NCI-H1930 (cell line): Measurements from ENCODE around the gene TUBB2A.
"Not testable (repeated sequence)": the region's sequence is repeated elsewhere in the genome, so short reads cannot be mapped to it uniquely, and the experiment has no call there.

Experiments
- DNase-seq, 2 experiments: peaks; one replicate each; lab custom pipeline; 2025; lab: John Stamatoyannopoulos, UW

TUBB2A gene

GRCh38 chr6:3179945-3180344, 22.6 kb upstream of the TUBB2A start:
- not testable (repeated sequence) for DNase-seq

- not testable (repeated sequence) for DNase-seq
These were observed 21.3 kb upstream of the TUBB2A start for GRCh38 chr6:3178666-3179065.

DNA sequence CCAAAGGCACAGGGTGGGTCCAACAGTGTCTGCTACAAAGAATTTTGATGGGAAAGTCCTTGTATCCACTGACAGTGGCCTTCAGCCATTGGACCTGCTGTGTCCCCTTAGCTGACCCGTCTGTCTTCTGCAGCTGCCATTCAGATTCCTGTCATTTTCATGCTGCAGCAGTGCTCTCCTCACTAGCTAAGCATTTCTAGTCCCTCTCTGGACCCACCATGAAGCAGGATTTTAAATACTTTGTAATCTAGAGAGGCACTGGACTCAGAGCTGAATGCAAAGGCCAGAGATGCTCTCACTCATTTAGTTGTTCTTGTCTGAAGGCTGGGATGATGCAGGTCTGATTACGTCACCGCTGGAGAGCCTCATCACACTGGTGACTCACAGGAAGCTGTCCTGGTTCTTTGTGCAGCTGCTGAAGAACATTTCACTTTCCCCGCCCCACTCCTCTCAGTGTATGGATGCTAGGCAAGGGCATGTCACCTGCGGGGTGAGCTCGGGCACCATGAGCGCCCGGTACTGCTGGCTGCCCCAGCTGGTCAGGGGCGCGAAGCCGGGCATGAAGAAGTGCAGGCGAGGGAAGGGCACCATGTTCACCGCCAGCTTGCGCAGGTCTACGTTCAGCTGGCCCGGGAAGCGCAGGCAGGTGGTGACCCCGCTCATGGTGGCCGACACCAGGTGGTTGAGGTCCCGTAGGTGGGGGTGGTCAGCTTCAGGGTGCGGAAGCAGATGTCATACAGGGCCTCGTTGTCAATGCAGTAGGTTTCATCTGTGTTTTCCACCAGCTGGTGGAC, 19.4 kb upstream of the TUBB2A start:
- DNase-seq = no peak

DNA sequence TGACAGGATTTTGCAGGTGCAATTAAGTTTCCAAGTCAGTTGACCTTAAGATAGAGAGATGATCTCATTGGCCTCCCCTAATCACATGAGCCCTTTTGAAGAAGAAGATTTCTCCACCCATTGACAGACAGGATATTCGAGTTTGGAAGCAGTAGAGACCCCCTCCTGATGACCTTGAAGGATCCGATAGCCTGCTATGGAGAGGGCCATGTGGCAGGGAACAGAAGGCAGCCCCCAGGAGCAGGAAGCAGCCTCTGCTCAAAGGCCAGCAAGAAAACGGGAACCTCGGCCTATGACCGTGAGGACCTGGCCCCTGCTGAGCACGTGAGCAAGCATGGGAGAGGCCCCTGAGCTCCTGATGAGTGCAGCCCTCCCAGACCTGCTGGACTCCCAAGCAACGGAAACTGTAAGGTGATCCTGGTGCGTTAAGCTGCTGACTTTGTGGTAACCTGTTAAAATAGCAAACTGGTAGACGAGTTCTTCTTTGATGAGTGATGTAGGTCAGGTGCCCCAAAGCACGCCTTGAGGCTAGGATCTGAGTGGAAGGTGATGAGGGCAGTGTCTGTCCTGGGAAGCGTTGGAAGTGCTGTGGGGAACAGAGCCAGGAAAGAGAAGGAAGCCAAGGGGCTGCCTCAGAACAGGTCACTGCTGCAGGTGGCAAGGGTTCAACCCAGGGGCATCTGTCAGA, 18.5 kb upstream of the TUBB2A start:
- no peak for DNase-seq

GRCh38 chr6:3173636-3174089, 16.3 kb upstream of the TUBB2A start:
- DNase-seq = not testable (repeated sequence)

DNA sequence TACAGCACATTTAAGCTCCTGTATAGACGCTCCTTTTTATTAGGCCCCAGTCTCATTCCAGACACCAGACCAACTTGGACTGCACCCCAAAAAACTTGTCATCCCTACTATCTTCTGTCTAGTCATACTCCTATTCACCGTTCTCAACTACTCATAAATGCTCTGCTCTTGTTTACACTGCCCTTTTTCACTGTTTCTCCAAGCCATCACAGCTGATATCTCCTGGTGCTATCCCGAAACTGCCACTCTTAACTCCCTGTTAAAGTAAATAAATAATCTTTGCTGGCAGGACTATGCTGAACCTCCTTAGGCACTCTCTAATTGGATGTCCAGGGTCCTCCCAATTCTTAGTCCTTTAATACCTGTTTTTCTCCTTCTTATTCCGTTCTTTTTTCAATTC, 15.4 kb upstream of the TUBB2A start:
- not testable (repeated sequence) for DNase-seq

DNA sequence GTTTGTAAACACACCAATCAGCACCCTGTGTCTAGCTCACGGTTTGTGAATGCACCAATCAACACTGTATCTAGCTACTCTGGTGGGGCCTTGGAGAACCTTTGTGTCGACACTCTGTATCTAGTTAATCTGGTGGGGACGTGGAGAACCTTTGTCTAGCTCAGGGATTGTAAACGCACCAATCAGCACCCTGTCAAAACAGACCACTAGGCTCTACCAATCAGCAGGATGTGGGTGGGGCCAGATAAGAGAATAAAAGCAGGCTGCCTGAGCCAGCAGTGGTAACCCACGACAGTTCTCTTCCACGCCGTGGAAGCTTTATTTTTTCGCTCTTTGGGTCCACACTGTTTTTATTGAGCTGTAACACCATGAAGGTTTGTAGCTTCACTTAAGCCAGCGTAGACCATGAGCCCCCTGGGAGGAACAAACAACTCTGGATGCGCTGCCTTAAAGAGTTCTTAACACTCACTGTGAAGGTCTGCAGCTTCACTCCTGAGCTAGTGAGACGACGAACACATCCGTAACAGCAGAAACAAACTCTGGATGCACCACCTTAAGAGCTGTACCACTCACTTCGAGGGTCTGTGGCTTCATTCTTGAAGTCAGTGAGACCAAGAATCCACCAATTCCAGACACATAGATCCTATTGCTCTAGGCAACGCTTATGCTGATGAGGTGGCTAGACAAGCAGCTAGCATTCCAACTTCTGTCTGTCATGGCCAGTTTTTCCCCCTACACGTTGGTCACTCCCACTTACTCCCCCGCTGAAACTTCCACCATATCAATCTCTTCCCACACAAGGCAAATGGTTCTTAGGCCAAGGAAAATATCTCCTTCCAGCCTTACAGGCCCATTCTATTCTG, 14.2 kb upstream of the TUBB2A start:
- not testable (repeated sequence) for DNase-seq

DNA sequence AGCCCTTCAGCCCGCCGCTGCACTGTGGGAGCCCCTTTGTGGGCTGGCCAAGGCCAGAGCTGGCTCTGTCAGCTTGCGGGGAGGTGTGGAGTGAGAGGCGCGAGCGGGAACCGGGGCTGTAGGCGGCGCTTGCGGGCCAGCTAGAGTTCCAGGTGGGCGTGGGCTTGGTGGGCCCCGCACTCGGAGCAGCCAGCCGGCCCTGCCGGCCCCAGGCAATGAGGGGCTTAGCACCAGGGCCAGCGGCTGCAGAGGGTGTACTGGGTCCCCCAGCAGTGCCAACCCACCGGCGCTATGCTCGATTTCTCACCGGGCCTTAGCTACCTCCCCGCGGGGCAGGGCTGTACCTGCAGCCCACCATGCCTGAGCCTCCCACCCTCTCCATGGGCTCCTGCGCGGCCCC, 13.3 kb upstream of the TUBB2A start:
- not testable (repeated sequence) for DNase-seq

GRCh38 chr6:3168046-3168445, 10.7 kb upstream of the TUBB2A start:
- DNase-seq = not testable (repeated sequence)

DNA sequence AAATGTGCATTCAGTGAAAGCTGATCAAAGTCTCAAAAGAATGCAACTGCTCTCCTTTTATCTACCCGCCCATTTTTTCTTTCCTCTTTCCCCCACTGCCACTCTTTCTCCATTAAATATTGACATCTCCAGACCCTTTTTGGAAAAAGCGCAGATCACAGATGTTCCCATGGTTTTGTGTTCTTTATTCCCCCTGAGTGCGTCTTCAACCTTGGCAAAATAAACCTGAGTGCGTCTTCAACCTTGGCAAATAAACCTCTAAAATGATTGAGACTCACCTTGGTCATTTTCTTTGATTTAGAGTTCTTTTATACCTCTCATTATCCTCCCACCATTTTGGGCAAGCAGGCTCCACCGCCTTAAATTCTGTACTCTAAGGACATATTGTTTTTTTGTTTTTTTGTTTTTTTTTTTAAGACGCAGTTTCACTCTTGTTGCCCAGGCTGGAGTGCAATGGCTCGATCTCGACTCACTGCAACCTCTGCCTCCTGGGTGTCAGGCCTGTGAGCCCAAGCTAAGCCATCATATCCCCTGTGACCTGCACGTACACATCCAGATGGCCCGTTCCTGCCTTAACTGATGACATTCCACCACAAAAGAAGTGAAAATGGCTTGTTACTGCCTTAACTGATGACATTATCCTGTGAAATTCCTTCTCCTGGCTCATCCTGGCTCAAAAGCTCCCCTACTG, 9.3 kb upstream of the TUBB2A start:
- DNase-seq = not testable (repeated sequence)

- no peak for DNase-seq
These were observed 8.5 kb upstream of the TUBB2A start for GRCh38 chr6:3165631-3166534.

- DNase-seq = no peak
These were observed 7.0 kb upstream of the TUBB2A start for GRCh38 chr6:3164388-3164787.

GRCh38 chr6:3163248-3163594, 5.9 kb upstream of the TUBB2A start:
- DNase-seq = no peak

- peak; percentile 75 to 84 for DNase-seq
These were observed 5.4 kb upstream of the TUBB2A start for GRCh38 chr6:3162565-3163247.

GRCh38 chr6:3162067-3162497, 4.7 kb upstream of the TUBB2A start:
- no peak for DNase-seq

DNA sequence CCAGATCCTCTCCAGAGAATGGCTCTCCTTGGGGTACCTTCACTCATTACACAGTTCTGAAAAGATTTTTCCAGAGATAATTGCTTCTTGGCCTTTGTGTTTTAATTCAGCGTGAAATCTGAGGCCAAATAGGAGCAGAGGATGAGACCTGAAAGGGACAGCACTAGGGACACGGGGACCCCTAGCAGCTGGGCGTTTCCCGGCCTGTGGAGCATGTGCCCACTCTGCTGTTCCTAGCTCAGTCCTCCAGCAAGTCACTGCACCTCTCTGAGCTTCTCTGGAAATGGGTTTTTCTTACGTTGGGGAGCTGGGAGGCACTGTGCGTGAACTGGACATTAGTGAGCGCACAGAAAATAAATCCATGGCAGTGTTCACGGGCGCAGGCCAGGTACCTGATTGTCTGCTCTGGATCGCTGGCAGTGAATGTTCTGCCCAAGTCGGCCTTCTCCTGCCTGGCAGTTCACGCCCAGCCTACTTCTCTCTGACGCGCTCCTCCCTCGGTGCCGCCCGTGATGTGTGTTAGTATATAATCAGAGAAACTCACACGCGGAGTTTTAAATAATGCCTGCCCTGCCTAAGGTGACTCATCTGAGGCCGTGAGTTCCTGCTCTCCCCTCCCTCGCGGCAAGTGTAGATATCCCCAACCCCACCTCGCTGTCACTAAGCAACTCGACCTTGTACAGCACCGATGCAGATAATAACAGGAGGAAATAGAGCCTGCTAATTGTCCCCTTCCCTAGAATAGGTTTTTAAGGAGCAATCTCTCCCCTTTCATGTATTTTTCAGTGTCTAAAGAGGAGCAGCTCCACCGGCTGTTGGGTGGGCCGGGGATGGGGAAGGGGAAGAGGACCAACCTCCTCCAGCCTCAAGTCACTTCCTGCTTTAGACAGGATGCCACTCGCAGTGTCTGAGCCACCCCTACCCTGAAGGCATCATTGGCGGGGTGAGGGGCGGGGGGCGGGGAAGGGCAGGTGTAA, 2.7 kb upstream of the TUBB2A start:
- no peak for DNase-seq

- not testable (repeated sequence) for DNase-seq
These were observed 887 bp downstream of the TUBB2A start for GRCh38 chr6:3156184-3157130.

GRCh38 chr6:3155416-3155815, 1.9 kb downstream of the TUBB2A start:
- not testable (repeated sequence) for DNase-seq
